ENCODE results near the gene FAM13B. TPM values are rescaled to one million over a fixed set of nuclear protein-coding genes. Genes with fewer than 3 reads are reported as not detected.

FAM13B gene
- total RNA-seq, 4 donors from 2014 or later, result 44.1 to 102 (median 76.6) TPM

- no peaks in the 10 kb centered on the region for H3K9me3 ChIP-seq
- no peak overlapping the region for H3K4me3 ChIP-seq
- ATAC-seq, result no peak
- peaks cover 0 to 3% of the 10 kb centered on the region in 2 donors for H3K36me3 ChIP-seq
- H3K4me1 ChIP-seq, result peaks cover 0 to 93% (median 21%) of the 10 kb centered on the region in 3 donors
- no peaks in the 10 kb centered on the region for H3K27me3 ChIP-seq
- TF ChIP-seq, protein P1, sequence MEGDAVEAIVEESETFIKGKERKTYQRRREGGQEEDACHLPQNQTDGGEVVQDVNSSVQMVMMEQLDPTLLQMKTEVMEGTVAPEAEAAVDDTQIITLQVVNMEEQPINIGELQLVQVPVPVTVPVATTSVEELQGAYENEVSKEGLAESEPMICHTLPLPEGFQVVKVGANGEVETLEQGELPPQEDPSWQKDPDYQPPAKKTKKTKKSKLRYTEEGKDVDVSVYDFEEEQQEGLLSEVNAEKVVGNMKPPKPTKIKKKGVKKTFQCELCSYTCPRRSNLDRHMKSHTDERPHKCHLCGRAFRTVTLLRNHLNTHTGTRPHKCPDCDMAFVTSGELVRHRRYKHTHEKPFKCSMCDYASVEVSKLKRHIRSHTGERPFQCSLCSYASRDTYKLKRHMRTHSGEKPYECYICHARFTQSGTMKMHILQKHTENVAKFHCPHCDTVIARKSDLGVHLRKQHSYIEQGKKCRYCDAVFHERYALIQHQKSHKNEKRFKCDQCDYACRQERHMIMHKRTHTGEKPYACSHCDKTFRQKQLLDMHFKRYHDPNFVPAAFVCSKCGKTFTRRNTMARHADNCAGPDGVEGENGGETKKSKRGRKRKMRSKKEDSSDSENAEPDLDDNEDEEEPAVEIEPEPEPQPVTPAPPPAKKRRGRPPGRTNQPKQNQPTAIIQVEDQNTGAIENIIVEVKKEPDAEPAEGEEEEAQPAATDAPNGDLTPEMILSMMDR (IDR thresholded peaks at IDR 0.05), result no peak
- H3K27ac ChIP-seq, result no peak overlapping the region
- WGBS, 2 donors (ENCODE audit: low coverage in 1 of 2), result 78% methylated on average over 1 of the region's 1 CpG; no CpG with 5 or more reads in 1 of the 2 donors
Measured at GRCh38 chr5:138025285-138025684, 7.6 kb downstream of the FAM13B start.

DNA sequence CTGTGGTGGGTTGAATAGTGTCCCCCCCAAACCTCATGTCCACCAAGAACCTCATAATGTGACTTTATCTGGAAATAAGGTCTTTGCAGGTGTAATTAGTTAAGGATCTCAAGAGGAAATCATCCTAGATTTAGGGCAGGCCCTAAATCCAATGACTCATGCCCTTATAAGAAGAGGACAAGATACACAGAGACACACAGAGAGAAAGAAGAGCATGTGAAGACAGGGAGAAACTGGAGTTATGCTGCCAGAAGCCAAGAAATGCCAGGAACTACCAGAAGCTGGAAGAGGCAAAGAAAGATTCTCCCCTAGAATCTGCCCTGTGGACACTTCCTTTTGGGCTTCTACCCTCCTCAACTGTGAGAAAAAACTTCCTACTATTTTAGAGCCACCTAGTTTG lies 8.8 kb downstream of the FAM13B start:
- no peak for ATAC-seq

GRCh38 chr5:138022912-138023311 lies 10.0 kb downstream of the FAM13B start:
- WGBS, 2 donors (ENCODE audit: low coverage in 1 of 2), result 90 to 95% methylated on average over 3 of the region's 3 CpGs
- H3K27me3 ChIP-seq, result no peaks in the 10 kb centered on the region
- no peak for ATAC-seq
- H3K27ac ChIP-seq, result no peak overlapping the region
- peaks cover 4 to 27% of the 10 kb centered on the region in 2 donors for H3K36me3 ChIP-seq
- H3K9me3 ChIP-seq, result no peaks in the 10 kb centered on the region
- peaks cover 0 to 84% (median 9%) of the 10 kb centered on the region in 3 donors for H3K4me1 ChIP-seq
- H3K4me3 ChIP-seq, result no peak overlapping the region
- no peak for TF ChIP-seq POLR2AphosphoS5 (IDR thresholded peaks at IDR 0.05)

More for the DNA sequence above, 8.8 kb downstream of the FAM13B start:
- peaks cover 0 to 84% (median 16%) of the 10 kb centered on the region in 3 donors for H3K4me1 ChIP-seq
- no peaks in the 10 kb centered on the region for H3K27me3 ChIP-seq
- H3K36me3 ChIP-seq, result peaks cover 0 to 15% of the 10 kb centered on the region in 2 donors
- no peak overlapping the region for H3K27ac ChIP-seq
- TF ChIP-seq EP300 (IDR thresholded peaks at IDR 0.05) (no peak), POLR2AphosphoS5 (IDR thresholded peaks at IDR 0.05) (no peak), POLR2A (IDR thresholded peaks at IDR 0.05) (no peak)
- TF ChIP-seq, protein P1 (IDR thresholded peaks at IDR 0.05), result no peak
- no peaks in the 10 kb centered on the region for H3K9me3 ChIP-seq
- no peak overlapping the region for H3K4me3 ChIP-seq

DNA sequence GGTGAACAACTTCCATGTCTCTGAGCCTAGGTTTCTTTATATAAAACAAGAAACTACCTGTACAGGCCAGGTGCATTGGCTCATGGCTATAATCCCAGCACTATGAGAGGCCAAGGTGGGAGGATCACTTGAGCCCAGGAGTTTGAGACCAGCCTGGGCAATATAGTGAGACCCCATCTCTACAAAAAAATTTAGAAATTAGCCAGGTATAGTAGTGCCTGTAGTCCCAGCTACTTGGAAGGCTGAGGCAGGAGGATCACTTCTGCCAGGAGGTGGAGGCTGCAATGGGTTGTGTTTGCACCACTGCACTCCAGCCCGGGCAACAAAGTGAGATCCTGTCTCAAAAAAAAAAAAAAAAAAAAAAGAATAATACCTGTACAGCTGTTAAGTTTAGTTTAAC lies 11.1 kb downstream of the FAM13B start:
- H3K27ac ChIP-seq, result no peak overlapping the region
- H3K27me3 ChIP-seq, result no peaks in the 10 kb centered on the region
- peaks cover 0 to 78% (median 9%) of the 10 kb centered on the region in 3 donors for H3K4me1 ChIP-seq
- H3K9me3 ChIP-seq, result no peaks in the 10 kb centered on the region
- H3K36me3 ChIP-seq, result peaks cover 4 to 38% of the 10 kb centered on the region in 2 donors
- TF ChIP-seq POLR2AphosphoS5 (IDR thresholded peaks at IDR 0.05), result no peak
- TF ChIP-seq POLR2A (IDR thresholded peaks at IDR 0.05), result no peak
- TF ChIP-seq, protein P1 (IDR thresholded peaks at IDR 0.05), result no peak
- no peak for TF ChIP-seq EP300 (IDR thresholded peaks at IDR 0.05)
- no peak for ATAC-seq
- H3K4me3 ChIP-seq, result no peak overlapping the region
- WGBS, 2 donors (ENCODE audit: low coverage in 1 of 2), result 0% methylated on average over 1 of the region's 1 CpG

DNA sequence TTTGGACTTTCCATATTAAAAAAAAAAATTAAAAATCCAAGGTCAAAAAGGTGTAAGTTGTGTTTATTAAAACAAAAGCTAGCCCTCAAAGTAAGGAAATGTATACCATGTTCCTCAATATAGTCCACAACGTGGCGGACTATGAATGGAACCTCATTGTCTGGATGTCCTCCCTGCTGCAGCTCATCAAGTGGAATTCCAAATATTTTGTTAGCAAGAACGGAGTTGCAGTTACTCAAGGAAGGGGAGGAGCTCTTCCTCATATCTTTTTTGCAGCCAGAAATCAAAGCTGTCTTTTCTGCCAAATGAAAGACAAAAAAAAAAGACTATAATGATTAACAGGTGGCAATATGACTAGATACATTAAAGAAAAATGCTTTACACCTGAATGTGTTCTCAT lies 14.0 kb downstream of the FAM13B start:
- Histone ChIP-seq H3K4me3 (no peak overlapping the region), H3K4me1 (peaks cover 0 to 60% (median 2%) of the 10 kb centered on the region in 3 donors), H3K36me3 (peaks cover 4 to 59% of the 10 kb centered on the region in 2 donors), H3K27ac (no peak overlapping the region), H3K9me3 (no peaks in the 10 kb centered on the region), H3K27me3 (no peaks in the 10 kb centered on the region)
- WGBS, 2 donors (ENCODE audit: low coverage in 1 of 2), result 16 to 42% methylated on average over 3 of the region's 3 CpGs
- no peak for ATAC-seq
- TF ChIP-seq, protein P1 (IDR thresholded peaks at IDR 0.05), result no peak
- TF ChIP-seq POLR2A (IDR thresholded peaks at IDR 0.05), result no peak
